GM12892 (cell line): Measurements from ENCODE around the gene PHLDB2.

ENCODE experiments used
- POLR2A ChIP-seq: IDR thresholded peaks from 2 replicates; pipeline ENCODE4 v1.6.1; 2011; ENCODE audit warnings: low read depth, low read length, control low read depth
- POLR2AphosphoS5 ChIP-seq: IDR thresholded peaks from 2 replicates; pipeline ENCODE4 v1.6.1; 2011; ENCODE audit warnings: low read depth, low read length, control low read depth
- TAF1 ChIP-seq: IDR thresholded peaks from 2 replicates; pipeline ENCODE4 v1.6.1; 2011; ENCODE audit warnings: low read depth, mild to moderate bottlenecking, control low read depth, low read length, borderline replicate concordance

DNA sequence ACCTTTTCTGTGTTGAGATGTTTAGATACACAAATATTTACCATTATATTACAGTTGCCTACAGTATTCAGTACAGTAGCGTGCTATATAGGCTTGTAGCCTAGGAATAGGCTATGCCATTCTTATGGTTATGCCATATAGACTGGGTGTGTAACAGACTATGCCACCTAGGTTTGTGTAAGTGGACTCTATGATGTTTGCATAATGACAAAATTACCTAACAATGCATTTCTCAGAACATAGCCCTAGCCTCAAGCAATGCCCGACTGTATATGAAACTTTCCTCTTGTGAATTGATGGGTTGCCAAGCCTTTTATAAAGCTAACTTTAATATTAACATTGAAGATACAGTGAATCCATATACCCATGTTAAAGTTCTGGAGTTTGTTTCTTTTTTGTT lies 10.3 kb upstream of the PHLDB2 start:
- TF ChIP-seq POLR2A (no peak), POLR2AphosphoS5 (no peak), TAF1 (no peak)
